GM19455 (cell line): ENCODE results near the gene MAP3K6.
"Not testable (repeated sequence)": the region's sequence is repeated elsewhere in the genome, so short reads cannot be mapped to it uniquely, and the experiment has no call there.

Source experiments
- ATAC-seq: cut with Tn5 transposase; IDR thresholded peaks from one replicate; pipeline ENCODE4 v1.9.1; 2021; ENCODE audit not compliant: unreplicated experiment

The MAP3K6 gene

DNA sequence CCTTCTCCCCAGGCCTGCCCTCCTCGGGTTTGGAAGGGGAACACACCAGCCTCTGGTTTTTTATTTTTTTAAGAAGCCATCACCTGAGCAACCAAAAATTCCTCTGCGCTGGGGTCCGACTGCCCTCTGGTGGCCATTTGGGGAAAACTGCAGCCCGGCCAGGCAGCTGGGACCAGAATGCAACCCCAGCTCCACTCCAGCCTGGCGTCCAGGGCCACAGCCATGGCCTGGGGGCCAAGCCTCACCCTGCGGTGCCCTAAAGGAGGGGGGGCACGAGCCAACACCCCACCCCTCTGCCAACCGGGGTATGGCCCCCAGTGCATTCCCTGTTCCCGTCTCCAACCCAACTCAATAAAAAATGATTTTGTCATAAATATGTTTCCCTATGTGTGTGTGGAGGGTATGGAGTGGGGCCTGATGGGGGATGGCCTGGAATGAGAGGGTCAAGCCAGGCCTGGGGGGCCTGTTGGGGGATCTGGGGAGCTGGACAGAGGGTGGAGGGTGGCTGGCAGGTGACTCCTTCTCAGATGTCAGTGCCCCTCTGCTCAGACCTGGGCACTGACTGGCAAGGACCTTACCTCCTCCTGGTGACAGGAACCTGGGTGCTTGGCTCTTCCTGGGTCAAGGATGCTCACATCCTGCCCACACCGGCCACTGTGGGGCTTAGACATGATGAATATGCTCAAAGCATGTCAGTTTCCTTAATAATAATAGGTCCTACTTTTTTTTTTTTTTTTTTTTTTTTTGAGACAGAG is 28.9 kb upstream of the MAP3K6 start:
- ATAC-seq, result no peak

DNA sequence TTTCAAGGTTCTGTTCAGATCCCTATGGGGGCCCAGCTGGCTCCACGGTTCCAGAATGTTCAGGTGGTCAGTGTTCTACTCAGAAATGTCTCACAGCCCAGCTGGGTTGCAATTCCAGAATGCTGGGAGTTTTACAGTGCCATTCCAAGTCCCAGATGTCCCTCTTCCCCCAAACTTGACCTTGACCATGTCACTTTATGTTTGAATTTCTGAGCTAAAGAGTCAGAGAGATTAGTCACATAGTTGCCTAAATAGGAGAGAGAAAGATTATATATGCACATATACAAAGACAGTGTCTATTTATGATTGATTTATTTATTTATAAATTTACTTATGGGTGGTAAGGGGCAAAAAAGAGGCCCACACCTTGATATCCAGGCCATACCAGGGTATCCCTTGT is 28.2 kb upstream of the MAP3K6 start:
- no peak for ATAC-seq

DNA sequence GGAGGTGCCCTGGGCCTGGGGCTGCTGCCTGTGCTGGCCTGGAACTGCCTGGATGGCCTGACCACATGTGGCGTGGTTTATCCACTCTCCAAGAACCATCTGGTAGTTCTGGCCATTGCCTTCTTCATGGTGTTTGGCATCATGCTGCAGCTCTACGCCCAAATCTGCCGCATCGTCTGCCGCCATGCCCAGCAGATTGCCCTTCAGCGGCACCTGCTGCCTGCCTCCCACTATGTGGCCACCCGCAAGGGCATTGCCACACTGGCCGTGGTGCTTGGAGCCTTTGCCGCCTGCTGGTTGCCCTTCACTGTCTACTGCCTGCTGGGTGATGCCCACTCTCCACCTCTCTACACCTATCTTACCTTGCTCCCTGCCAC is 27.5 kb upstream of the MAP3K6 start:
- ATAC-seq, result no peak

DNA sequence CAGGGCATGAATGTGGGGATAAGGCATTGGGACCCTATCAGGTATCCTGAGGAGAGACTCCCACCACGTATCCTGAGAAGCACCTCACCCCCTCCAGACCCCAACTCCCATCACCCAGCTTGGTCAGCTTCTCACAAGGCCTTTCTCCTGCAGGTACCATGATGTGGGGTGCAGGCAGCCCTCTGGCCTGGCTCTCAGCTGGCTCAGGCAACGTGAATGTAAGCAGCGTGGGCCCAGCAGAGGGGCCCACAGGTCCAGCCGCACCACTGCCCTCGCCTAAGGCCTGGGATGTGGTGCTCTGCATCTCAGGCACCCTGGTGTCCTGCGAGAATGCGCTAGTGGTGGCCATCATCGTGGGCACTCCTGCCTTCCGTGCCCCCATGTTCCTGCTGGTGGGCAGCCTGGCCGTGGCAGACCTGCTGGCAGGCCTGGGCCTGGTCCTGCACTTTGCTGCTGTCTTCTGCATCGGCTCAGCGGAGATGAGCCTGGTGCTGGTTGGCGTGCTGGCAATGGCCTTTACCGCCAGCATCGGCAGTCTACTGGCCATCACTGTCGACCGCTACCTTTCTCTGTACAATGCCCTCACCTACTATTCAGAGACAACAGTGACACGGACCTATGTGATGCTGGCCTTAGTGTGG is 27.0 kb upstream of the MAP3K6 start:
- no peak for ATAC-seq

DNA sequence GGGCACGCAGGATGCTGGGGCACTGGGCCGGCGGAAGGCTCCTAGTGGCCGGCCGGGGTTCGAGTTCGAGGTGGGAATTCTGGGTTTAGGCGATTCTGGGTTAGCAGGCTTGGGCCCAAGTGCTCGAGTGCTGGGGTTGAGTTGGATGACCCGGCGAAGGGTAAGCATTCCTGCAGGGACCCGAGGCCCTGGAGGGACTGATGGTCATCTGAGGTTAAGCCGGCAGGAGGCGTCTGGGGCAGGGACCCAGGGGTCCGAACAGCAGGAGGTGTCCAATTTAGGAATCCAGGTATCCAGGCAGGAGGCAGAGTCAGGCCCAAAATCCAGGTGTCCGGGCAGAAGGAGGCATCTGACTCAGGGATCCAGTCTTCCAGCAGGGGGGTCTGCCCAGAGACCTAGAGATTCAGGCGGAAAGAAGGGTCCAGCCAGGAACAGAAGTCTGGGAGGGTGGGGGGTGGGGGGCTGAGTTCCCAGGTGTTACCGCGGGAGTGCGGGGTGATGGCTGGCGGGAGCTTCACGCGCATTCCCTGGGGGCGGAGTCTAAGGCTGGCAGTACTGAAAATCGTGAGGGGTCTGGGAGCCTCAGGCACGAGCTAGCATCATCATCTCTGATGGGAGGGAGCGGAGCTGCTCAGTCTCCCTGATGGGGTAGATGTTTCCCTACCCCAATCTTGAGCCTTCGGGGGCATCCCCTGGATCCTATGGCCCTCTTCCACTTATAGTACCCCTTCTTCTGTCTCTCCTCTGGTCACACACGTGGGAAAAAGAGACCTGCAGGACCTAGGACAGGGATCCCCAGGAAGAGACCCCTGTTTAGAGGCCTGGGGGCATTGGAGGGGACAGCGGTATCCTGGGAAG is 26.2 kb upstream of the MAP3K6 start:
- no peak for ATAC-seq

DNA sequence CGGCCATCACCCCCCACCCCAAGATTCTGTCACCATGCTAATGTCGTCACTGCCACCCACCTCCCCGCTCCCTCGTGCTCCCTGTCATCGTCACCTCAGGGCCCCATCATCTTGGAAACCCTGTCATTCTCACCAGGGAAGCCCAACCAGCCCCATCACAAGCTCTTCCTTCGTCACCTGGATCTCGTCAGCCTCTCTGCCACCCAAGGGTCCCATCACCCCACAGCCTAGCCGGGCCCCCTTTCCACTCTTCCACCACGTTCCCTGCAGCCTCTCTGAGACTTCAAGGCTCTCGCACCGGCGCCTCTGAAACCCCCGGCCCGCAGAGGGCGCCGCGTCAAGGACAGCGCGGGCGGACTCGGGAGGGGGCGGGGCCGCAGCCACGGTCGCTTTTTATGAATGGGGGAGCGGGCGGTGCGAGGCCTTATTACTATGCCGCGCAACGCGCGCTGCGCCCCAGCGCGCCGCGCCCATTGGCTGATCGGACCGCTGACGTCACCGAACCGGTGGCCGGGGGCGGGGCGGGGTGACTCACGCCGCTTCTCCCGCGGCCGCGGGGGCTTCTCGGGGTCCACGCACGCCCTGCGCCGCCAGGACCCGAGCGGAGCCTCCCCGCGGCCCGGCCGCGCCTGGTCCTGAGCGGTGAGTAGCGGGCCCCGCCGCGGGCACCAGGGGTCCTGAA is 25.5 kb upstream of the MAP3K6 start, which contains the start of gene GPR3:
TSS of gene GPR3 (plus strand) at position 527 of the 682 bp plus-strand sequence. CDS start 1,177 bp downstream, outside the sequence.
- peak; percentile 68 for ATAC-seq

DNA sequence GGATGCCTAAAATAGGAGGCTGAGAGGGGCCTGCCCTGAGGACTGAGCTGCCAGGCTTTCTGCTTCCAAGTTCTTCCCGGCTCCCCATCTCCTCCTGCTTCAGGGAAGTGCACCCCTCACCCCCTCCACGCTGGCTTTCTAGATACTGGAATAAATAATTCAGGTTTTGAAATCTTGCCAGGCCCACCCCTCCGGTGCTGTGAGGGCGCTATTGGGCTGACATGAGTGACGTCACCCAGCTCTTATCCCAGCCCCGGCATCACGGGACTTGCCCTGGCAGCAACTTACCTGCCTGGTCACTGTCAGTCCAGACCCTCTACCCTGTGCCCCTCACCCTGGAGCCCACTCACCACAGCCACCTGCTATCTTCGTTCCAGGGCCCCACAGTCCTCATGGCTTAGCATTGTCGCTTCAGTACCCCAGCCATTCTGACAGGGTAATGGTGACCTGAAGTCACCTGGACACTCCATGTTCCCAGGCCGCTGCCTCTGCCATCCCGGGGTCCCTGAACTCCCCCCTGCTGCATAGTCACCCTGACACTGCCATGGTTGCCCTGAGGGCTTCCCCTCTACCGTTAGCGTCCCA is 24.8 kb upstream of the MAP3K6 start:
- ATAC-seq, result no peak

DNA sequence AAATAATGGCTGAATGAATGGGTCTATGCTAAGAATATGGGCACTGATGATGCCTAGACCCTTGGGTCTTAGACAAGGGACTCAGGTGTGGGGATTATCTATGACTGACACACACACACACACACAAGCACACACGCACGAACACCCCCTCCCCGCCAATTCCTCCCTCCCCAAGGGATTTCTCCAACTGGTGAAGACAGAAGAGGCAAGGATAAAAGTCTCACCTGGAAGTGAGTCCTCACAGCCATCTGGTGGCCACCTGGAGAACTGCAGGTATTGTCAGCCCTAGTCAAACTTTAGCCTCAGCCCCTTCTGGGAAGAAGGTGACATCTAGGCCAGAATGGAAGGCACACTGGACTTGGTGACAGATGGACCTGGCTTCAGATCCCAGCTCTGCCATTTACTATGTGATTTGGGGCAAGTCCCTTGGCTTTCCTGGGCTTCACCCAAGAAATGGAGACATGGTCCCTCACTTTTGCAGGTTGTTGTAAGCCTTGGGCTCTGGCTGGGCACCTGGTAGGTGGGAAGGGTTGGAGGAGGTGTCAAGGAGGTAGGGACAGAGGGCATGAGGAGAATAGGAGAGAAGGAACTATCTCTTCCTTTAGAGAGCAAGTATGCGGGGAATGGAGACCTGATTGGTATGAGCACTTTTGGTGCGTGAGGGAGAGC is 21.7 kb upstream of the MAP3K6 start:
- no peak for ATAC-seq

DNA sequence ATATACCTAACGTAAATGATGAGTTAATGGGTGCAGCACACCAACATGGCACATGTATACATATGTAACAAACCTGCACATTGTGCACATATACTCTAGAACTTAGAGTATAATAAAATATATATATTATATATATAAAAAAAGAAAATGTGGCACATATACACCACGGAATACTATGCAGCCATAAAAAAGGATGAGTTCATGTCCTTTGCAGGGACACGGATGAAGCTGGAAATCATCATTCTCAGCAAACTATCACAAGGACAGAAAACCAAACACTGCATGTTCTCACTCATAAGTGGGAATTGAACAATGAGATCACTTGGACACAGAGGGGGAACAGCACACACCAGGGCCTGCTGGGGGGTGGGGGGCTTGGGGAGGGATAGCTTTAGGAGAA is 18.0 kb upstream of the MAP3K6 start:
- not testable (repeated sequence) for ATAC-seq

DNA sequence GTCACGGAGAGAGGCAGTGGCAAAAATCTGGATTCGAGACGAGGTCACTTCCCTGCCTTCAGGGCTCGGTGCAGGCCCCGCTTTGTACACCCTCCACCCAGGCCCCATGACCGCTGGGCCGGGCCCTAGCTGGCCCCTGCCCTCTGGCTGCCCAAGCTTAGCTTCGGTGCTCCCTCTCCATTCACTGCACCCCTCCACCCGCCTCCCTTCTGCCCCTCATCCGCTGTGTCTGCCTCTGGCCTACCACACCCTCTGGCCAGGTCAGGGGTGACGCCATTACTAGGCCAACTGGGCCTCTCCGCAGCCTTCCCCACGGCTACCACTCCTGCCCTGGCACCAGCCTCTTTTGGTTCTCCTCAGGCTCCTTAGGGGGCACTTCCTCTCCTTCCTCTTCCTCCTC is 16.9 kb upstream of the MAP3K6 start:
- no peak for ATAC-seq

DNA sequence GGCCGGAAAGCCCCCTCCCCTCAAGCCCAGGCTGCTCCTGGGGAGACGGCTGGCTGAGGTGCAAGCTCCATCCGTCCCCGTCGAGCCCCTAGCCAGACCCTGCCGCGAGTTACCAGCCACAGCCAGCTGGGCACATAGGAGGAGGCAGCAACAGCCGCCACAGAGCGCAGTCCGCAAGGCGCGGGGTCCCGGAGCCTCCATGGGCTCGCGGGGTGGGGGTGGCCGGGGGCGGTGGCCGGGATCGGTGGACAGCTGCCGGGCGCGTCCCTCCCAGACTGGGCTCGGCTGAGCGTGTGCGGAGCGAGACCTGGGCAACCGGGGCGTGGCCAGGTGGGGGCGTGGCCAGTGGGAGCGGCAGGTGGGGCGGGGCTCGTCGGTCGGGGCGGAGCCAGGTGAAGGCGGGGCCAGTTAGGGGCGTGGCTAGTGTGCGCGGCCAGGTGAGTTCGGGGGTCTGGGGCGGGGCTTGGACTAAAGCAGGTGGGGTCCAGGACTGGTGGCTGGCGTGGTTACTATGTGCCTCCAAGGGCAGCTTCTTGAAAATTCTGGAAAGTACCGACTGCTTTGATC is 16.4 kb upstream of the MAP3K6 start, which contains the start of gene CD164L2:
TSS of gene CD164L2 (minus strand) at position 295 of the 567 bp plus-strand sequence. CDS start at position 201, 94 bp downstream.
- ATAC-seq, result no peak

DNA sequence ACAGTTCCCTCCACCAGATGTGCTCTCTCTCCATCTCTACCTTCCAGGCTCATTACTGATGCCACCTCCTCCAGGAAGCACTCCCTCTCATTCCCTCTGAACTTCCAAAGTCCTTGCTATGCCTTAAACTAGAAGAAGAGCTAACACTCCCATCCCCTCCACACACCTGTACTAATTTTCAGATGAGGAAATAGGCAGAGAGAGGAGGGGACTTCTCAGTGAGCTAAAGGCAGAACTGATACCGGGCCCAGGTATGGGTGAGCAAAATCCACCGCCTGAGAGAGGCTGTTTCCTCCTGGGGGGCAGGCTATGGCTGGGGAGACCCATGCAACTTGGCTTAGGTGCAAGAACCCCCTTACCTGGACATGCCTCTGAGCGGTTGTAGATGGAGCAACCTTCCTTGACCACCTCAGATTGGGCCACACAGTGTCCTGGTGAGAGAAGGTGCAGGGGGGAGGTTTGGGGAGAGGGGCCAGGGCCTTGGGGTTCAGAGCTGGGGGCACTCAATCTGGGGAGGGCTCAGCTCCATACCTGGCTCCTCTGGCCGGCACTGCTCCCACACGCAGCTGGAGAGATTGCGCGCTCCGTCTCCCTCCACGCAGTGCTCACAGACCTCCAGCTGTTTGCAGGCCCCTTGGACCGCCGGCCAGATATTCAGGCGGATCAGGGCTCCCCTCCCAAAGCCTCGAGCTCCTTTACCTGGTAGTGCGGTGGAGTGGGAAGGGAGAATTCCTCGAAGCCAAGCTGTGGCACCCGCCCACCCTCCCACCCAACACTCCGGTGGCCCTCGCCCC is 15.4 kb upstream of the MAP3K6 start:
- ATAC-seq, result no peak

DNA sequence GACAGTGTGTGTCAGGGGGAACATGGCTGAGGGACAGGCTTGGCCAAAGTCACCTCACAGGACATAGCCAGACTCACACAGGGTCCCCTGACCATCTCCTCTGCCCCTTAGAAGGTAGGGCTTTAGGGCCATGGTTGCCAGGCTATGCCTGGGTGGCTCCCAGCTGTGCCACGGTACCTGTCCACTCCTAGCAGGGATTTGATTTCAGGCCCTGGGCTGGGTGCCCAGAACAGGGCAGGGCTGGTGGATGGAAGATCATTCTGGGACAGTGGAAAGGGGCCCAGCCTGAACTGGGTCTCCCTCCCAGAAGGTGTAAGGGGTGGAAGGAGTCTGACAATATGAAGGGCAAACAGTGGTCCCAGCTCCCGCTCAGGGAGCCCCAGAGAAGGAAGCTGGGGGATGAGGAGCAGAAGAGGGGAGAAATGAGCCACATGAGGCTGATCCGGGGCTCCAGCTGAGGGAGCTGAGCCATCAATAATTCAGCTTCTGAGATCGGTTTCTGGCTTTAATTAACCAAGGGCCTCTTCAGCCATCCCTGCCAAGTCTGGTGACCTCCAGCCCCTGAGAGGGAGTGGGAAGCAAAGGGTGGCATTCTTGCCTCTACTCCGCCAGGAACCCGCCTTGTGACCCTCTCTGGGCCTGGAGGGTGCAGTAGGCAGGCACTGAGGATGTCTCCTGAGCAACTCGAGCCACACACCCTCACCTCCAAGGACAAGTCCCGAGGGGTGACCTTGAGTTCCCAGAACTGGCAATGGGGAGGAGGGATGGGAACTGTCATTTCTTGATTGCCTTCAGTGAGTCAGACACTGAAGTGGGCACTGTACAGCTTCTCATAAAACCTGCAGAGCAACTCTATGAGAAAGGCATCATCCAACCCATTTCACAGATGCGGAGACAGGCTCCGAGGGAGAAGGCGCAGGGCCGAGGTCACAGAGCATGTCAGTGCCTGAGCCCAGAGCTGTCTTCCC is 14.3 kb upstream of the MAP3K6 start:
- ATAC-seq, result no peak

DNA sequence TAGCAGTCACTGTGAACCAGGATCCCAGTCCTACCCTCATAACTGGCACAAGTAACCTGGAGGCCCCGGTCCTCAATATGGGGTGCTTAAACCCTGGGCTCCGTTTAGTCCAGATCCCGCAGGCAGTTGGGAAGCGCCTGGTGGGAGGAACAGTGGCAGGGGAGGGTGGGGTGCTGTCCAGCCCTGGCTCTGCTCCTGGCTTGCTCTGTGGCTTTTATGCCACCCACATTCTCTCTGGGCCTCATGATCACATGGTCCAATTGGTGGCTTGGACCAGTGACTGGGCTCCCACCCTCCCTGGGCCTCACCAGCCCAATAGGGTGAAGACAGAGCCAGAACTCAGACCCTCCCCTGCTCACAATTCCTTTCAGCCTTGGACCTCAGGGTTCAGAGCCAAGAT is 13.5 kb upstream of the MAP3K6 start:
- no peak for ATAC-seq

DNA sequence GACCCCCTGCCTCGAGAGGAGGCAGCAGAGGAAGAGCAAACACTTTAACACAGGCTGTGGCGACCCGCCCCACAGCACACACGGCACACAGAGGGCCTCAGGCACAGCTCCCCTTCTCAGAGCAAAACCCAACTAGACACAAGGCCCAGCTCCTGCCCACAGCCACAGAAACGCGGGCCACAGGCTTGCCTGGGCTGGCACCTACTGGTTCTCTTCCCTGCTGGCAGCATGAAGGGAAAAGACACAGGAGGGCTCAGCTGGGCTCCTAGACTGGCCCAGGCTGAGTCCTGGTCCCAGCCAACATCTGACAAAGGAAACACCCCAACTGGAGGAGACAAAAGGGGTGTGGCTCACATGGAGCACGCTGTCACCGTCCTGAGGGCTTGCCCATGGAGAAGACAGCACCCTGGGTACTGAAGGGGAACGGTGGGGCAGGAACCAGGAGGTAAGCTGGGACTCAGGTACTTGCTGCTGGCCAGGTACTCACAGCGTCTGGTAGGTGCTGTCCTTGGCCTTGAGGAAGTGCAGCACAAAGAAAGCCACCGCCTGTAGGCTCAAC is 12.9 kb upstream of the MAP3K6 start:
- no peak for ATAC-seq

DNA sequence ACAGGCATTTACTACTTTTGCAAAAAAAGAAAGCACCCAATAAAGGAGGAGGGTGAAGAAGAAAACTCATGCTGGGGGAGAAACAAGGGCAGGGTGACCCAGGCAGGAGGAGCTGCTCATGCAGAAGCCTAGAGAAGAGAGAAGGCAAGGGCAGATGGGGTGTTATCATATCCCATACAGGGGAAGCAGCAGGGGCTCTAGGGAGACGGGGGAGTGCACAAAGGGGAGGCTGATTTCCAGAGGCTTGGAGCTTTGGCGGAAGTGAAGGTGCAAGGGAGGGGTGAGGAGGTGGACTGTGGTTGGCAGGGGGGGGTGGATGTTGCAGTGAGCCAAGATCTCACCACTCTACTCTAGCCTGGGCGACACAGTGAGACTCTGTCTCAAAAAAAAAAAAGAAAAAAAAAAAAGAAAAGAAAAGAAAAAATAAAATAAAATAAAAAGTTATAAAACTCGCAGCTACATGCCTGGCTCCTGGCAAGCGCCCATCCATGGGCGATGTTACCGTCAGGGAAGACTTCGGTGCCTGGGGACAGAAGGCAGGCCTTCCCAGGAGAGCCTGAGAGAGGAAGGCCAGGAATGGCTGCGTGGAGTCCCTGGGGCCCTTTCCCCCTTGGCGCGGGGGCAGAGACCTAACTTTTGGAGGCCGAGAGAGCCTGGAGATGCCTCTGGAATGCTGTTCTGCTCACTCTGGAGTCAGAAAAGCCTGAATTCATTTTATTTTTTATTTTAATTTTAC is 11.2 kb upstream of the MAP3K6 start:
- no peak for ATAC-seq
